HepG2 (cell line): Measurements from ENCODE around the gene EZH1. TPM values are rescaled to one million over a fixed set of nuclear protein-coding genes. Genes with fewer than 3 reads are reported as not detected.
A peak's percentile ranks its signal among the peaks of the same experiment; 100 is the strongest.

Source experiments
- AGO1 ChIP-seq: fragments of 200-400 bp; formaldehyde crosslinking; IDR thresholded peaks from 2 replicates; pipeline ENCODE4 v1.6.1; 2017; ENCODE audit warnings: mild to moderate bottlenecking, low read depth, low read length, moderate library complexity; ENCODE audit not compliant: poor library complexity, severe bottlenecking
- KDM4B ChIP-seq: sonication (generic); formaldehyde crosslinking; IDR thresholded peaks from 2 replicates; pipeline ENCODE4 v1.4.0; 2020; ENCODE audit warnings: missing genetic modification reagents
- KDM6A ChIP-seq: IDR thresholded peaks from 2 replicates; pipeline ENCODE4 v1.6.1; 2016; ENCODE audit warnings: low read depth
- MATR3 ChIP-seq: sonication (generic); formaldehyde crosslinking; IDR thresholded peaks from 2 replicates; pipeline ENCODE4 v1.4.0; 2020; ENCODE audit warnings: missing genetic modification reagents
- RAD21 ChIP-seq: fragments of 450-650 bp; formaldehyde crosslinking; IDR thresholded peaks from 2 replicates; pipeline ENCODE4 v1.5.0; 2020; ENCODE audit warnings: mild to moderate bottlenecking
- RNF2 ChIP-seq: fragments of 450-650 bp; conservative IDR thresholded peaks from 2 replicates; pipeline ENCODE4 v1.6.1; 2016; ENCODE audit warnings: low read depth
- SIN3B ChIP-seq: fragments of 150-350 bp; IDR thresholded peaks from 2 replicates; pipeline ENCODE4 v1.6.1; 2014; ENCODE audit warnings: low read length
- SNAI1 ChIP-seq: sonication (generic); formaldehyde crosslinking; IDR thresholded peaks from 2 replicates; pipeline ENCODE4 v1.5.0; 2020; ENCODE audit warnings: mild to moderate bottlenecking, missing genetic modification reagents, borderline replicate concordance
- ZKSCAN1 ChIP-seq: fragments of 150-350 bp; IDR thresholded peaks from 2 replicates; pipeline ENCODE4 v1.6.1; 2014; ENCODE audit warnings: low read length
- ZNF224 ChIP-seq: sonication (generic); formaldehyde crosslinking; IDR thresholded peaks from 2 replicates; pipeline ENCODE4 v1.5.0; 2020; ENCODE audit warnings: mild to moderate bottlenecking, missing genetic modification reagents
- ZNF234 ChIP-seq: sonication (generic); formaldehyde crosslinking; conservative IDR thresholded peaks from 2 replicates; pipeline ENCODE4 v1.5.1; 2020; ENCODE audit warnings: mild to moderate bottlenecking, missing genetic modification reagents
- ZNF3 ChIP-seq: IDR thresholded peaks from 2 replicates; pipeline ENCODE4 v1.7.0; 2017; ENCODE audit warnings: inconsistent platforms
- ZNF317 ChIP-seq: sonication (generic); formaldehyde crosslinking; IDR thresholded peaks from 2 replicates; pipeline ENCODE4 v1.5.0; 2020; ENCODE audit warnings: mild to moderate bottlenecking, missing genetic modification reagents
- ZNF543 ChIP-seq: sonication (generic); formaldehyde crosslinking; IDR thresholded peaks from 2 replicates; pipeline ENCODE4 v1.4.0; 2020; ENCODE audit warnings: mild to moderate bottlenecking, missing genetic modification reagents
- ZNF564 ChIP-seq: sonication (generic); formaldehyde crosslinking; IDR thresholded peaks from 2 replicates; pipeline ENCODE4 v1.8.1; 2023; ENCODE audit warnings: mild to moderate bottlenecking, missing genetic modification reagents
- ZNF598 ChIP-seq: sonication (generic); formaldehyde crosslinking; IDR thresholded peaks from 2 replicates; pipeline ENCODE4 v1.5.1; 2020; ENCODE audit warnings: mild to moderate bottlenecking, missing genetic modification reagents, borderline replicate concordance
- ZNF674 ChIP-seq: sonication (generic); formaldehyde crosslinking; IDR thresholded peaks from 2 replicates; pipeline ENCODE4 v1.5.0; 2020; ENCODE audit warnings: low read depth, mild to moderate bottlenecking, missing genetic modification reagents
- ZSCAN31 ChIP-seq: sonication (generic); formaldehyde crosslinking; IDR thresholded peaks from 2 replicates; pipeline ENCODE4 v1.5.0; 2020; ENCODE audit warnings: low read depth, mild to moderate bottlenecking, missing genetic modification reagents
- polyA plus RNA-seq, 8 experiments: library from polyadenylated mRNA; depleted of rRNA in 3 of 8; stranded (reverse) in 7 of 8; unstranded in 1 of 8; fragments of >200 nt; fragmentation: Illumina TruSeq in 4 of 8; extraction: Trizol in 4 of 8; gene quantifications; 2 replicates each; pipeline versions ENCODE4 v1.2.1 to v1.2.3, GENCODE V29; 2011 to 2016; ENCODE audit warnings: low read depth in 4 of 8, missing spikeins in 1 of 8, mixed read lengths in 1 of 8; ENCODE audit not compliant: insufficient read depth in 1 of 8
- total RNA-seq, 5 experiments: library from RNA; depleted of rRNA; stranded (reverse); fragments of >200 nt; fragmentation: Illumina TruSeq; extraction: Trizol; gene quantifications; 2 replicates each; pipeline ENCODE4 v1.2.3, GENCODE V29; 2016; ENCODE audit warnings: low read depth in 1 of 5
- TF ChIP-seq, protein P1 (sequence below): fragments of 450-650 bp; IDR thresholded peaks from 2 replicates; pipeline ENCODE4 v1.6.1; 2016
- TF ChIP-seq, protein P2 (sequence below): sonication (generic); formaldehyde crosslinking; conservative IDR thresholded peaks from 2 replicates; pipeline ENCODE4 v1.8.1; 2023; ENCODE audit warnings: missing genetic modification reagents
- TF ChIP-seq, protein P3 (sequence below): sonication (generic); formaldehyde crosslinking; IDR thresholded peaks from 2 replicates; pipeline ENCODE4 v1.5.1; 2020; ENCODE audit warnings: mild to moderate bottlenecking, missing genetic modification reagents, moderate library complexity
- TF ChIP-seq, protein P4 (sequence below): sonication (generic); formaldehyde crosslinking; IDR thresholded peaks from 2 replicates; pipeline ENCODE4 v1.4.0; 2020; ENCODE audit warnings: missing genetic modification reagents

Gene EZH1
- total and polyA plus RNA-seq, 2 of the 13 experiments (the other 11 are each of a cell fraction or from before 2014, with no cell fraction given) = 11.6 to 24.0 TPM

DNA sequence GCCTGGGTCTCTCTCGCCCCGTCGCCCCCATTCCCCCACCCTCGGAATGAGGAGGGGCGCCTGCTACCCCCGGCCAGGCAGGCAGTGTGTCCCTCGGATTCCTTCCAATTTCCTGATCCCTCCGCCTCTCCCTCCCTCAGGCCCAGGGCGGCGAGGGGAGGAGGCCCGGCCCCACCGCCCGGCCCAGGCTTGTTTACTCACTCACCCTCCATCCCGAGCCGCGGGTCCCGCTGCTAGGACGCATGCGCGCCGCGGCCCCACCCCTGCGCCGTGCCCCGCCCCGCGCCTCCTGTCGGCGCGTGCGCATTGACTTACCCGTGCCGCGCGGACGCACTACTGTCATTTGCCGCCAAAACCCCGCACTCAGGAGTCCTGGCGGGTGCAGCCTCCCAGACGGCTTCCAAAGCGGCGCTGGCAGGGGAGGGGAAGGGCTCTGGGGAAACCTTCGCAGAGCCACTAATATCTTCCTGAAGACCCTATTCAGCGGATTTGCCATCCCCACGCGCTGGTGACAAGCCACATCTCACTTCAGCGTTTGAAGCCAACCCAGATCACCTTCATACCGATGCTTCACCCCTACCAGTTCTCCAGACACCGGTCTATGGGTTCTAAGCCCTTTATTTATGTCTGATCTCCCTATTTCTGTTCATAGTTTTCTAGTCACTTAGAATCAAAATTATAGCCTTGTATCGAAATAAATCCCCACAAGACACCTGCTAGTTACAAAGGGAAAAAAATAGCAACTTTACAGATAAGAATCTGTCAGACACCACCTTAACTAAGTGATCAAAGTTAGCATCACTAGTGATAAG, at the start of gene EZH1 (continued):
- TF ChIP-seq ZNF234 (CRISPR knock-in tag) (peak; percentile 87; the same call in 1 of the 2 replicates), RAD21 (no peak), ZNF564 (peak; percentile 92), MATR3 (CRISPR knock-in tag) (no peak), ZNF317 (CRISPR knock-in tag) (peak; percentile 37; the same call in 1 of the 2 replicates), KDM4B (CRISPR knock-in tag) (peak; percentile 13; the same call in 1 of the 2 replicates), SIN3B (no peak), ZNF598 (CRISPR knock-in tag) (peak; percentile 60; the same call in 1 of the 2 replicates), RNF2 (peak; percentile 96), ZNF674 (CRISPR knock-in tag) (no peak), ZSCAN31 (CRISPR knock-in tag) (peak; percentile 96), ZNF543 (CRISPR knock-in tag) (0 out of 2 replicates have a peak, but pooled peaks have one; percentile 53), KDM6A (no peak), AGO1 (peak; percentile 64), SNAI1 (CRISPR knock-in tag) (no peak), ZNF3 (CRISPR knock-in tag) (no peak), ZNF224 (peak; percentile 90; the same call in 1 of the 2 replicates), ZKSCAN1 (no peak)
- TF ChIP-seq, protein P1, sequence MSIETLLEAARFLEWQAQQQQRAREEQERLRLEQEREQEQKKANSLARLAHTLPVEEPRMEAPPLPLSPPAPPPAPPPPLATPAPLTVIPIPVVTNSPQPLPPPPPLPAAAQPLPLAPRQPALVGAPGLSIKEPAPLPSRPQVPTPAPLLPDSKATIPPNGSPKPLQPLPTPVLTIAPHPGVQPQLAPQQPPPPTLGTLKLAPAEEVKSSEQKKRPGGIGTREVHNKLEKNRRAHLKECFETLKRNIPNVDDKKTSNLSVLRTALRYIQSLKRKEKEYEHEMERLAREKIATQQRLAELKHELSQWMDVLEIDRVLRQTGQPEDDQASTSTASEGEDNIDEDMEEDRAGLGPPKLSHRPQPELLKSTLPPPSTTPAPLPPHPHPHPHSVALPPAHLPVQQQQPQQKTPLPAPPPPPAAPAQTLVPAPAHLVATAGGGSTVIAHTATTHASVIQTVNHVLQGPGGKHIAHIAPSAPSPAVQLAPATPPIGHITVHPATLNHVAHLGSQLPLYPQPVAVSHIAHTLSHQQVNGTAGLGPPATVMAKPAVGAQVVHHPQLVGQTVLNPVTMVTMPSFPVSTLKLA = peak; percentile 39
- TF ChIP-seq, protein P2, sequence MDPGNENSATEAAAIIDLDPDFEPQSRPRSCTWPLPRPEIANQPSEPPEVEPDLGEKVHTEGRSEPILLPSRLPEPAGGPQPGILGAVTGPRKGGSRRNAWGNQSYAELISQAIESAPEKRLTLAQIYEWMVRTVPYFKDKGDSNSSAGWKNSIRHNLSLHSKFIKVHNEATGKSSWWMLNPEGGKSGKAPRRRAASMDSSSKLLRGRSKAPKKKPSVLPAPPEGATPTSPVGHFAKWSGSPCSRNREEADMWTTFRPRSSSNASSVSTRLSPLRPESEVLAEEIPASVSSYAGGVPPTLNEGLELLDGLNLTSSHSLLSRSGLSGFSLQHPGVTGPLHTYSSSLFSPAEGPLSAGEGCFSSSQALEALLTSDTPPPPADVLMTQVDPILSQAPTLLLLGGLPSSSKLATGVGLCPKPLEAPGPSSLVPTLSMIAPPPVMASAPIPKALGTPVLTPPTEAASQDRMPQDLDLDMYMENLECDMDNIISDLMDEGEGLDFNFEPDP = 0 out of 2 replicates have a peak, but pooled peaks have one; percentile 3
- TF ChIP-seq, protein P3, sequence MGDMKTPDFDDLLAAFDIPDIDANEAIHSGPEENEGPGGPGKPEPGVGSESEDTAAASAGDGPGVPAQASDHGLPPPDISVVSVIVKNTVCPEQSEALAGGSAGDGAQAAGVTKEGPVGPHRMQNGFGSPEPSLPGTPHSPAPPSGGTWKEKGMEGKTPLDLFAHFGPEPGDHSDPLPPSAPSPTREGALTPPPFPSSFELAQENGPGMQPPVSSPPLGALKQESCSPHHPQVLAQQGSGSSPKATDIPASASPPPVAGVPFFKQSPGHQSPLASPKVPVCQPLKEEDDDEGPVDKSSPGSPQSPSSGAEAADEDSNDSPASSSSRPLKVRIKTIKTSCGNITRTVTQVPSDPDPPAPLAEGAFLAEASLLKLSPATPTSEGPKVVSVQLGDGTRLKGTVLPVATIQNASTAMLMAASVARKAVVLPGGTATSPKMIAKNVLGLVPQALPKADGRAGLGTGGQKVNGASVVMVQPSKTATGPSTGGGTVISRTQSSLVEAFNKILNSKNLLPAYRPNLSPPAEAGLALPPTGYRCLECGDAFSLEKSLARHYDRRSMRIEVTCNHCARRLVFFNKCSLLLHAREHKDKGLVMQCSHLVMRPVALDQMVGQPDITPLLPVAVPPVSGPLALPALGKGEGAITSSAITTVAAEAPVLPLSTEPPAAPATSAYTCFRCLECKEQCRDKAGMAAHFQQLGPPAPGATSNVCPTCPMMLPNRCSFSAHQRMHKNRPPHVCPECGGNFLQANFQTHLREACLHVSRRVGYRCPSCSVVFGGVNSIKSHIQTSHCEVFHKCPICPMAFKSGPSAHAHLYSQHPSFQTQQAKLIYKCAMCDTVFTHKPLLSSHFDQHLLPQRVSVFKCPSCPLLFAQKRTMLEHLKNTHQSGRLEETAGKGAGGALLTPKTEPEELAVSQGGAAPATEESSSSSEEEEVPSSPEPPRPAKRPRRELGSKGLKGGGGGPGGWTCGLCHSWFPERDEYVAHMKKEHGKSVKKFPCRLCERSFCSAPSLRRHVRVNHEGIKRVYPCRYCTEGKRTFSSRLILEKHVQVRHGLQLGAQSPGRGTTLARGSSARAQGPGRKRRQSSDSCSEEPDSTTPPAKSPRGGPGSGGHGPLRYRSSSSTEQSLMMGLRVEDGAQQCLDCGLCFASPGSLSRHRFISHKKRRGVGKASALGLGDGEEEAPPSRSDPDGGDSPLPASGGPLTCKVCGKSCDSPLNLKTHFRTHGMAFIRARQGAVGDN (CRISPR knock-in tag) = peak; percentile 97
- TF ChIP-seq, protein P4, sequence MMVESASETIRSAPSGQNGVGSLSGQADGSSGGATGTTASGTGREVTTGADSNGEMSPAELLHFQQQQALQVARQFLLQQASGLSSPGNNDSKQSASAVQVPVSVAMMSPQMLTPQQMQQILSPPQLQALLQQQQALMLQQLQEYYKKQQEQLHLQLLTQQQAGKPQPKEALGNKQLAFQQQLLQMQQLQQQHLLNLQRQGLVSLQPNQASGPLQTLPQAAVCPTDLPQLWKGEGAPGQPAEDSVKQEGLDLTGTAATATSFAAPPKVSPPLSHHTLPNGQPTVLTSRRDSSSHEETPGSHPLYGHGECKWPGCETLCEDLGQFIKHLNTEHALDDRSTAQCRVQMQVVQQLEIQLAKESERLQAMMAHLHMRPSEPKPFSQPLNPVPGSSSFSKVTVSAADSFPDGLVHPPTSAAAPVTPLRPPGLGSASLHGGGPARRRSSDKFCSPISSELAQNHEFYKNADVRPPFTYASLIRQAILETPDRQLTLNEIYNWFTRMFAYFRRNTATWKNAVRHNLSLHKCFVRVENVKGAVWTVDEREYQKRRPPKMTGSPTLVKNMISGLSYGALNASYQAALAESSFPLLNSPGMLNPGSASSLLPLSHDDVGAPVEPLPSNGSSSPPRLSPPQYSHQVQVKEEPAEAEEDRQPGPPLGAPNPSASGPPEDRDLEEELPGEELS (CRISPR knock-in tag) = no peak; the same call in 1 of the 2 replicates
